OCI-LY1 (cell line): ENCODE results near the gene RNF13.

Experiments
- H2AFZ ChIP-seq: fragments of 200-600 bp; sonication (generic), shearing (Covaris generic); 2 replicates; pipeline ENCODE4 v1.6.0; 2014; ENCODE audit warnings: antibody characterized with exemption, mild to moderate bottlenecking, low read length
- H3F3A ChIP-seq: fragments of 200-600 bp; sonication (generic), shearing (Covaris generic); 2 replicates; pipeline ENCODE4 v1.6.0; 2014; ENCODE audit warnings: mild to moderate bottlenecking, antibody characterized with exemption, low read length, moderate library complexity; ENCODE audit not compliant: insufficient read depth
- H3K27ac ChIP-seq: fragments of 200-600 bp; sonication (generic); 2 replicates; pipeline ENCODE4 v1.5.1; 2014; ENCODE audit warnings: low read length, mixed run types, mild to moderate bottlenecking, low read depth; ENCODE audit not compliant: poor library complexity, severe bottlenecking
- H3K27me3 ChIP-seq: fragments of 200-600 bp; sonication (generic); 2 replicates; pipeline ENCODE4 v1.6.0; 2014; ENCODE audit warnings: antibody characterized with exemption, mild to moderate bottlenecking, low read length, moderate library complexity; ENCODE audit not compliant: insufficient read depth
- H3K36me3 ChIP-seq: fragments of 200-600 bp; sonication (generic); 2 replicates; pipeline ENCODE4 v1.6.1; 2014; ENCODE audit warnings: mild to moderate bottlenecking, antibody characterized with exemption, low read length, moderate library complexity, mixed read lengths; ENCODE audit not compliant: insufficient read depth
- H3K4me1 ChIP-seq: fragments of 200-600 bp; sonication (generic); 2 replicates; pipeline ENCODE4 v1.5.1; 2014; ENCODE audit warnings: mild to moderate bottlenecking, low read length, moderate library complexity; ENCODE audit not compliant: insufficient read depth, severe bottlenecking
- H3K4me2 ChIP-seq: fragments of 200-600 bp; sonication (generic), shearing (Covaris generic); 2 replicates; pipeline ENCODE4 v1.6.1; 2014; ENCODE audit warnings: low read length
- H3K4me3 ChIP-seq: fragments of 200-600 bp; sonication (generic); 2 replicates; pipeline ENCODE4 v1.5.1; 2014; ENCODE audit warnings: low read length, low read depth, mild to moderate bottlenecking, mixed read lengths; ENCODE audit not compliant: poor library complexity, severe bottlenecking
- H3K79me2 ChIP-seq: fragments of 200-600 bp; shearing (Covaris generic); 2 replicates; pipeline ENCODE4 v1.6.1; 2016; ENCODE audit warnings: mixed run types, low read length, mixed read lengths; ENCODE audit not compliant: insufficient read depth
- H3K9ac ChIP-seq: fragments of 200-600 bp; sonication (generic), shearing (Covaris generic); 2 replicates; pipeline ENCODE4 v1.6.1; 2014; ENCODE audit warnings: mild to moderate bottlenecking, low read length, mixed read lengths
- H3K9me2 ChIP-seq: fragments of 200-600 bp; sonication (generic), shearing (Covaris generic); 2 replicates; pipeline ENCODE4 v1.6.1; 2014; ENCODE audit warnings: low read depth, mild to moderate bottlenecking, low read length, mixed read lengths
- H3K9me3 ChIP-seq: fragments of 200-600 bp; shearing (Covaris generic); 2 replicates; pipeline ENCODE4 v1.6.1; 2014; ENCODE audit warnings: low read length, mixed read lengths
- H4K20me1 ChIP-seq: fragments of 200-600 bp; sonication (generic), shearing (Covaris generic); 2 replicates; pipeline ENCODE4 v1.6.0; 2016; ENCODE audit warnings: mild to moderate bottlenecking, low read length; ENCODE audit not compliant: insufficient read depth
- CTCF ChIP-seq: fragments of 200-600 bp; sonication (generic), shearing (Covaris generic); IDR thresholded peaks from 2 replicates; pipeline ENCODE4 v1.5.1; 2017; ENCODE audit warnings: mild to moderate bottlenecking, antibody characterized with exemption, low read length, moderate library complexity, mixed read lengths
- EZH2 ChIP-seq: fragments of 200-600 bp; sonication (generic), shearing (Covaris generic); IDR thresholded peaks from 2 replicates; pipeline ENCODE4 v1.8.0; 2017; ENCODE audit warnings: borderline replicate concordance, mixed run types, mild to moderate bottlenecking, antibody characterized with exemption, low read length, moderate library complexity, mixed read lengths

Gene RNF13

GRCh38 chr3:149796026-149796425 is 17.0 kb upstream of the RNF13 start:
- no peaks in the 10 kb centered on the region for H4K20me1 ChIP-seq
- H2AFZ ChIP-seq, result no peak overlapping the region
- TF ChIP-seq CTCF (no peak), EZH2 (no peak)
- no peak overlapping the region for H3K4me3 ChIP-seq
- H3F3A ChIP-seq, result no peaks in the 10 kb centered on the region
- no peaks in the 10 kb centered on the region for H3K4me1 ChIP-seq
- no peaks in the 10 kb centered on the region for H3K79me2 ChIP-seq
- 0 out of 2 replicates have a peak, but pooled peaks cover 4% of the 10 kb centered on the region for H3K27me3 ChIP-seq
- no peaks in the 10 kb centered on the region for H3K9me2 ChIP-seq
- H3K36me3 ChIP-seq, result no peaks in the 10 kb centered on the region
- H3K9me3 ChIP-seq, result no peaks in the 10 kb centered on the region
- H3K4me2 ChIP-seq, result no peak overlapping the region
- no peak overlapping the region for H3K9ac ChIP-seq
- H3K27ac ChIP-seq, result no peak overlapping the region

- TF ChIP-seq CTCF (no peak), EZH2 (no peak)
- H3K9me3 ChIP-seq, result no peaks in the 10 kb centered on the region
- no peaks in the 10 kb centered on the region for H3K36me3 ChIP-seq
- H4K20me1 ChIP-seq, result no peaks in the 10 kb centered on the region
- H3F3A ChIP-seq, result no peaks in the 10 kb centered on the region
- no peak overlapping the region for H3K4me3 ChIP-seq
- H3K4me2 ChIP-seq, result no peak overlapping the region
- H2AFZ ChIP-seq, result no peak overlapping the region
- H3K79me2 ChIP-seq, result no peaks in the 10 kb centered on the region
- no peaks in the 10 kb centered on the region for H3K9me2 ChIP-seq
- H3K9ac ChIP-seq, result no peak overlapping the region
- no peaks in the 10 kb centered on the region for H3K27me3 ChIP-seq
- H3K4me1 ChIP-seq, result no peaks in the 10 kb centered on the region
- H3K27ac ChIP-seq, result no peak overlapping the region
Observed at GRCh38 chr3:149800693-149801092, 12.3 kb upstream of the RNF13 start.

GRCh38 chr3:149801195-149801594 is 11.8 kb upstream of the RNF13 start:
- H2AFZ ChIP-seq, result no peak overlapping the region
- no peak overlapping the region for H3K4me2 ChIP-seq
- TF ChIP-seq CTCF (no peak), EZH2 (no peak)

More at GRCh38 chr3:149801195-149801594, 11.8 kb upstream of the RNF13 start:
- no peaks in the 10 kb centered on the region for H3K4me1 ChIP-seq
- no peaks in the 10 kb centered on the region for H3K27me3 ChIP-seq
- no peaks in the 10 kb centered on the region for H3K36me3 ChIP-seq
- no peaks in the 10 kb centered on the region for H3K9me3 ChIP-seq
- no peaks in the 10 kb centered on the region for H3K9me2 ChIP-seq
- no peaks in the 10 kb centered on the region for H3F3A ChIP-seq
- no peak overlapping the region for H3K27ac ChIP-seq
- no peaks in the 10 kb centered on the region for H3K79me2 ChIP-seq
- H3K4me3 ChIP-seq, result no peak overlapping the region
- no peak overlapping the region for H3K9ac ChIP-seq
- H4K20me1 ChIP-seq, result no peaks in the 10 kb centered on the region
